ENCODE results near the gene ZDHHC19.
"Not testable (repeated sequence)": the region's sequence is repeated elsewhere in the genome, so short reads cannot be mapped to it uniquely, and the experiment has no call there.

Gene ZDHHC19

DNA sequence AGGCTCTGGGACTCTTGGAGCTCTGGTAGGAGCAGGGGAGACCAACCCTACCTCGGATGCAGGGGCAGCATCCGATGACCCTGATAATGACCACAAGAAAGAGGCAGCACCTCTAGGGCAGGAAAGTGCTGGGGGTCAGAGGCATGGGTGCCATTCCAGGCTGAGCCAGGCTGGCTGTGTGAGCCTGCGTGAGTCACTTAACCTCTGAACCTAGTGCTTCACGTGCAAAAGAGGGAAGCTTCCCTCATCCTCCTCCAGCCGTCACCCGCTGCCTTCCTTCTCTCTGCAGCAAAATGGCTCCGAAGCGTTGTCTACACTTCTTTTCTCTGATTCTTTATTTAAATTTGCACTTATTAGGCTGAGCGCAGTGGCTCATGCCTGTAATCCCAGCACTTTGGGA lies 35.5 kb downstream of the ZDHHC19 start:
- TF ChIP-seq, protein P1, sequence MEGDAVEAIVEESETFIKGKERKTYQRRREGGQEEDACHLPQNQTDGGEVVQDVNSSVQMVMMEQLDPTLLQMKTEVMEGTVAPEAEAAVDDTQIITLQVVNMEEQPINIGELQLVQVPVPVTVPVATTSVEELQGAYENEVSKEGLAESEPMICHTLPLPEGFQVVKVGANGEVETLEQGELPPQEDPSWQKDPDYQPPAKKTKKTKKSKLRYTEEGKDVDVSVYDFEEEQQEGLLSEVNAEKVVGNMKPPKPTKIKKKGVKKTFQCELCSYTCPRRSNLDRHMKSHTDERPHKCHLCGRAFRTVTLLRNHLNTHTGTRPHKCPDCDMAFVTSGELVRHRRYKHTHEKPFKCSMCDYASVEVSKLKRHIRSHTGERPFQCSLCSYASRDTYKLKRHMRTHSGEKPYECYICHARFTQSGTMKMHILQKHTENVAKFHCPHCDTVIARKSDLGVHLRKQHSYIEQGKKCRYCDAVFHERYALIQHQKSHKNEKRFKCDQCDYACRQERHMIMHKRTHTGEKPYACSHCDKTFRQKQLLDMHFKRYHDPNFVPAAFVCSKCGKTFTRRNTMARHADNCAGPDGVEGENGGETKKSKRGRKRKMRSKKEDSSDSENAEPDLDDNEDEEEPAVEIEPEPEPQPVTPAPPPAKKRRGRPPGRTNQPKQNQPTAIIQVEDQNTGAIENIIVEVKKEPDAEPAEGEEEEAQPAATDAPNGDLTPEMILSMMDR (conservative IDR thresholded peaks at IDR 0.05), result no peak
- H3K27ac ChIP-seq, result no peak overlapping the region

DNA sequence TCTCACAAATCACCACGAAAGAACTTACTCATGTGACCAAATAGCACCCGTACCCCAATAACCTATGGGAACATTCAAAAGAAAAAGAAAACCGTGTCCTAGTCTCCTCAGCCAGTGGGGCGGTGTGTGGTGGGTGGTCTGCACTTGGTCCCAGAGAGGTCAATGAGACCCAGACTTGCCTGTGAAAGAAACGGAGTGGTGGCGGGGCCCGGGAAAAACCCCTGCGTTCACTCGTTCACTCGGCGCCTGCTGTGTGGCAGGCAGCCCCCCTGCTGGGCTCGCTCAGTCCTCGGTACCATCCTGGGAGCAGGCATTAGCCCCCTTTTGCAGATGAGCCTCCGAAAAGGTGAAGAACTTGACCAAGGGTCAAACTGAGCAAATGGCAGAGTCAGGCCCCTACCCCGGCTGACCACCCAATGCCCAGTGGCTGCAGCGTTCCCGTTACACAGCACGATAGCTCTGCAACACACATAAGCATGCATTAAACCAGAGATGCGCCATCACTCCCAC lies 36.0 kb downstream of the ZDHHC19 start:
- H3K27ac ChIP-seq, result no peak overlapping the region
- TF ChIP-seq, protein P1 (conservative IDR thresholded peaks at IDR 0.05), result no peak

DNA sequence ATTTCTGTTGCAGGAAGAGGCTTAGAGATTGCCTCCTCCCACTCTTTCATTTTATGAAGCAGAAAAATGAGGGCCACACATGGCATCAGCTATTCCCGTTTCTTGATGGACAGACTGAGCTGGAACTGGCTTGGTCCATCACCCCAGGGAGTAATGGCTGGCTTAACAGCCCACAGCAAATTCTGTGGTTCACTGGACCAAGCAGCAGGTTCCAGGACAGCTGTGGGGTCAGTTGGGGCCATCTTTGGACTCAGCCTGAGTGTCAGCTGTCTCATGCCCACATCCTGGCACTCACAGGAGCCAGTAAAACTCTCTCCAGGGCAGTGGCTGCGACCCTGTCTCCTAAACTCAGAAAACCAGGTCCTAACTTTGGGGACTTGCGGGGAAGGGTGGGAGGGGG lies 36.5 kb downstream of the ZDHHC19 start:
- TF ChIP-seq, protein P1 (conservative IDR thresholded peaks at IDR 0.05), result no peak
- no peak overlapping the region for H3K27ac ChIP-seq

DNA sequence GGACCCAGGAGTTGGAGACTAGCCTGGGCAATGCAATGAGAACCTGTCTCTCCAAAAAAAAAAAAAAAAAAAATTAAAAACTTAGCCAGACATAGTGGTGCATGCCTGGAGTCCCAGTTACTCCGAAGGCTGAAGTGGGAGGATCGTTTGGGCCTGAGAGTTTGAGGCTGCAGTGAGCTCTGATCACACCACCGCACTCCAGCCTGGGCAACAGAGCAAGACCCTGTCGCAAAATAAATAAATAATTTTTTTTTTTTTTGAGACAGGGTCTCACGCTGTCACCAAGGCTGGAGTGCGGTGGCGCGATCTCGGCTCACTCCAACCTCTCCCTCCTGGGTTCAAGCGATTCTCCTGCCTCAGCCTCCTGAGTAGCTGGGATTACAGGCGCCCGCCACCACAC lies 40.9 kb downstream of the ZDHHC19 start:
- peak overlapping the region; percentile 63; the same call in 1 of the 2 replicates for H3K27ac ChIP-seq

DNA sequence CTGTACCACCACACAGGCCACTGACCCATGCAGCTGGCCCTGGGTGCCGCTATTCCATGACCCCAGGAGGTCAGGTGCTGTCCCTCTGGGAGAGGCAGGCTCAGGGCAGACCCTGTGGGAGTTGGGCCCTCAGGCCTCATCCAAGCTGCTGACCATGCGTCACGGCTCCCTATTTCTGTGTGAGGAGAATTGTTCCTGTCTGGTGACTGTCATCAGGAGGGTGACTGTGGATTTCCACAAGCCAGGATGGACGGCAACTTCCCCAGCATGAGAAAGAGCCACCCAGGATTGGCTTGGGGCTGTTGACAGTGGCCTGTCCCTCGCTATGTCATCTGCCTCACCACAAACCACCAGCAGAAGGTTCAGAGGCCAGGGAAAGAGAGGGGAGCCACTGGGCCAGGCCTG lies 41.4 kb downstream of the ZDHHC19 start:
- TF ChIP-seq, protein P1 (conservative IDR thresholded peaks at IDR 0.05), result no peak
- peak overlapping the region; percentile 63 for H3K27ac ChIP-seq

DNA sequence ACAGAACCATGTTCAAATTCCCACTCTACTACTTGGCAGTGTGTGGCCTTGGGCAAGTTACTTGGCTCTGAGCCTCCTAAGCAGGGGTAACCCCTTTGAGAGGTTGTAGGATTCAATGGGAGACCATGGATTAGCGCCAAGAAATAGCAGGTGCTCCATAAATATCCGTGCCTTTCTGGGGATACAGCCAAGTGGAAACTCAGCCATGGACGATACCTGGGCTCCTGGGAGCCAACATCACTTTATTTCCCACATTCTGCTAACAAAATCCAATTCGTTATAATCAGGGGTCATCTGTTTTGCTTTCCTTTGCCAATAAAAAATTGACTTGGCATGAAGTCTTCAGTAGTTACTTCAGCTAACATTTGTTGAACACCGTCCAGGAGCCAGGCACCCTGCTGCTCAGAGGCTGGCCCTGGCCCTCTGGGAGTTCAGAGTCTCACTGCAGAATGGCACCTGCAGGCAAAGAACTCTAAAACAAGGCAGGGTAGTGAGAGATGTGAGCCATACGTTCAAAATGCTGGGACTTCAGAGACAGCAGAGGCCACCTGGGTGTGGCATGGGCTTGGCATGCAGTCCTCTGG lies 42.3 kb downstream of the ZDHHC19 start:
- peak overlapping the region; percentile 63 for H3K27ac ChIP-seq
- TF ChIP-seq, protein P1 (conservative IDR thresholded peaks at IDR 0.05), result no peak

DNA sequence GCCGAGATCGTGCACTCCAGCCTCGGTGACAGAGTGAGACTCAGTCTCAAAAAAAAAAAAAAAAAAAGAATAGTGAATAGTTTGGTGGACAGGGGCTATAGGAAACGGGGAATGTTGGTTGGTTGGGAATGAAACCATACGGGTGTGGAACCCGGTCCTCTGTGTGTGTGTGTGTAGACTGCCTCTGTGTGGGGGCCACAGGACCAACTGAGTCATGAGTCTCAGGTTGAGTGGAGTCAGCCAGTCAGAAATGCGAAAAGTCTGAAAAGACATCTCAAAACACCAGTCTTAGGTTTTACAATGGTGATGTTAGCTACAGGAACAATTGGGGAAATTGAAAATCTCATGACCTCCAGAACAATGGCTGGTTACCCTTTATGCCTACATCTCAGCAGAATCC lies 44.5 kb downstream of the ZDHHC19 start:
- no peak overlapping the region for H3K27ac ChIP-seq
- TF ChIP-seq, protein P1 (conservative IDR thresholded peaks at IDR 0.05), result no peak

DNA sequence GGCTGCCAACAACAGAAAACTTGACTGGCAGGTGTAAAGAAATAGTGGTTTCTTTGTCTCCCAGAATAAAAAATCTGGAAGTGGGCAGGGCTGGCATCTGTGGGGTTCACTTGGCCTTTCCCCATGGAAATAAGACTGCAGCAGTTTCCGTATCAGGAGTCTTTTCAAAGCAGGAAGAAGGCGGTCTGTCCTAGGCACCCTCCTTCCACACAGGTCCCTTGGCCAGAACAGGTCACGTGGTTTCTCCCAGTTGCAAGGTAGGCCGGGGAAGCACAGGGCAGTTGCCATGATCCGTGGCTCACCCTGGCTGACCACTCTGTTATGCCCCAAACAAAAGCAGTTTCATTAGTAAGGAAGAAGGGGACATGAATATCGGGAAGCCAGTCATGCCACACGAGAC lies 45.4 kb downstream of the ZDHHC19 start:
- TF ChIP-seq, protein P1 (conservative IDR thresholded peaks at IDR 0.05), result no peak
- H3K27ac ChIP-seq, result no peak overlapping the region

DNA sequence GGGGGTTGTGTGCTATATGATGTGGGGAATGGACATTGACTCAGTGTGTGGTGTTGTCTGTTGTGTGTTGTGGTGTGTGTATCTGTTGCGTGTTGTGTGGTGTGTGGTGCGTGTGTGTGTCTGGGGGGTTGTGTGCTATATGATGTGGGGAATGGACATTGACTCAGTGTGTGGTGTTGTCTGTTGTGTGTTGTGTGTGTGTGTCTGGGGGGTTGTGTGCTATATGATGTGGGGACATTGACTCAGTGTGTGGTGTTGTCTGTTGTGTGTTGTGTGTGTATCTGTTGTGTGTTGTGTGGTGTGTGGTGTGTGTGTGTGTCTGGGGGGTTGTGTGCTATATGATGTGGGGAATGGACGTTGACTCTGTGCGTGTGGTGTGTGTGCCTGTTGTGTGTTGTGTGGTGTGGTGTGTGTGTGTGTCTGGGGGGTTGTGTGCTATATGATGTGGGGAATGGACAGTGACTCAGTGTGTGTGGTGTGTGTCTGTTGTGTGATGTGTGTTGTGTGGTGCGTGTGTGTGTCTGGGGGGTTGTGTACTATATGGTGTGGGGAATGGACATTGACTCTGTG lies 46.1 kb downstream of the ZDHHC19 start:
- H3K27ac ChIP-seq, result not testable (repeated sequence)

Data from VCaP (cell line).